Stimulated activated CD8-positive, alpha-beta memory T cell treated with anti-CD3 and anti-CD28 coated beads, Interleukin-7, amount 100 ng/mL, for 1 hour (primary cell): ENCODE measurements around the gene CBR1.
"Not testable (repeated sequence)": the region's sequence is repeated elsewhere in the genome, so short reads cannot be mapped to it uniquely, and the experiment has no call there.

Experiments used
- DNase-seq, 2 donors: peaks; one replicate each; pipeline ENCODE4 v3.0.0-alpha.2; 2020; ENCODE audit warnings: low read depth in 2 of 2

CBR1 gene

GRCh38 chr21:36048357-36048756, 21.5 kb upstream of the CBR1 start:
- DNase-seq = no peak

GRCh38 chr21:36052860-36053714, 16.7 kb upstream of the CBR1 start:
- DNase-seq = no peak

- DNase-seq = no peak
These were observed 16.1 kb upstream of the CBR1 start for GRCh38 chr21:36053715-36054062.

GRCh38 chr21:36055551-36055950, 14.3 kb upstream of the CBR1 start:
- DNase-seq = no peak

GRCh38 chr21:36059823-36060158, 10.0 kb upstream of the CBR1 start:
- DNase-seq = no peak

GRCh38 chr21:36060159-36060921, 9.5 kb upstream of the CBR1 start, which contains the start of gene SETD4:
TSS of gene SETD4 (minus strand) at chr21:36060526. CDS start at chr21:36058888, 1,638 bp downstream.
- peak; percentile 84 to 88 for DNase-seq

GRCh38 chr21:36061445-36061844, 8.4 kb upstream of the CBR1 start:
- DNase-seq = no peak

GRCh38 chr21:36063375-36064084, 6.3 kb upstream of the CBR1 start:
- DNase-seq = no peak

GRCh38 chr21:36064085-36064460, 5.8 kb upstream of the CBR1 start:
- no peak for DNase-seq

GRCh38 chr21:36065497-36066036, 4.3 kb upstream of the CBR1 start:
- DNase-seq = no peak

GRCh38 chr21:36068748-36069398, 951 bp upstream of the CBR1 start:
- DNase-seq = no peak

- DNase-seq = no peak
These were observed 1.2 kb downstream of the CBR1 start for GRCh38 chr21:36070999-36071398.

- DNase-seq = no peak
These were observed 2.8 kb downstream of the CBR1 start for GRCh38 chr21:36072453-36073162.

- DNase-seq = no peak
These were observed 3.4 kb downstream of the CBR1 start for GRCh38 chr21:36073181-36073580.

- not testable (repeated sequence) for DNase-seq
These were observed 4.1 kb downstream of the CBR1 start for GRCh38 chr21:36073911-36074310.

GRCh38 chr21:36075171-36075570, 5.3 kb downstream of the CBR1 start:
- no peak for DNase-seq

GRCh38 chr21:36075953-36076352, 6.1 kb downstream of the CBR1 start:
- DNase-seq = no peak

- DNase-seq = no peak
These were observed 7.2 kb downstream of the CBR1 start for GRCh38 chr21:36076878-36077655.

GRCh38 chr21:36077758-36078157, 7.9 kb downstream of the CBR1 start:
- no peak for DNase-seq

- no peak for DNase-seq
These were observed 9.3 kb downstream of the CBR1 start for GRCh38 chr21:36079010-36079649.
